Measurements from ENCODE around the gene KLHL25.
A peak's percentile ranks its signal among the peaks of the same experiment; 100 is the strongest.
"Not testable (repeated sequence)": the region's sequence is repeated elsewhere in the genome, so short reads cannot be mapped to it uniquely, and the experiment has no call there.

Gene KLHL25

GRCh38 chr15:85804481-85805170, 9.9 kb upstream of the KLHL25 start:
- no peak for DNase-seq (ENCODE audit: low read depth)

GRCh38 chr15:85802617-85803016, 7.9 kb upstream of the KLHL25 start:
- DNase-seq (ENCODE audit: low read depth): not testable (repeated sequence)

- DNase-seq (ENCODE audit: low read depth): no peak
These were observed 5.9 kb upstream of the KLHL25 start for GRCh38 chr15:85800478-85801123.

- not testable (repeated sequence) for DNase-seq (ENCODE audit: low read depth)
These were observed 1.6 kb upstream of the KLHL25 start for GRCh38 chr15:85796371-85796770.

- DNase-seq (ENCODE audit: low read depth): no peak
These were observed 896 bp upstream of the KLHL25 start for GRCh38 chr15:85795337-85796305.

- DNase-seq (ENCODE audit: low read depth): peak; percentile 9
These were observed 806 bp downstream of the KLHL25 start for GRCh38 chr15:85793641-85794597.

- DNase-seq (ENCODE audit: low read depth): no peak
These were observed 1.7 kb downstream of the KLHL25 start for GRCh38 chr15:85792912-85793590.

- no peak for DNase-seq (ENCODE audit: low read depth)
These were observed 2.5 kb downstream of the KLHL25 start for GRCh38 chr15:85792102-85792731.

- no peak for DNase-seq (ENCODE audit: low read depth)
These were observed 5.2 kb downstream of the KLHL25 start for GRCh38 chr15:85789496-85789875.

- no peak for DNase-seq (ENCODE audit: low read depth)
These were observed 5.8 kb downstream of the KLHL25 start for GRCh38 chr15:85788771-85789495.

GRCh38 chr15:85786781-85787114, 8.0 kb downstream of the KLHL25 start:
- DNase-seq (ENCODE audit: low read depth): no peak

GRCh38 chr15:85785887-85786780, 8.6 kb downstream of the KLHL25 start:
- no peak for DNase-seq (ENCODE audit: low read depth)

- no peak for DNase-seq (ENCODE audit: low read depth)
These were observed 12.7 kb downstream of the KLHL25 start for GRCh38 chr15:85782064-85782463.

- no peak for DNase-seq (ENCODE audit: low read depth)
These were observed 13.6 kb downstream of the KLHL25 start for GRCh38 chr15:85781099-85781498.

GRCh38 chr15:85780225-85780985, 14.3 kb downstream of the KLHL25 start:
- no peak for DNase-seq (ENCODE audit: low read depth)

- DNase-seq (ENCODE audit: low read depth): no peak
These were observed 15.5 kb downstream of the KLHL25 start for GRCh38 chr15:85779249-85779648.

GRCh38 chr15:85778107-85778776, 16.5 kb downstream of the KLHL25 start:
- no peak for DNase-seq (ENCODE audit: low read depth)

All from T-helper 22 cell (primary cell).